Activated CD8-positive, alpha-beta memory T cell treated with anti-CD3 and anti-CD28 coated beads, Interleukin-2, amount 10 ng/mL, durations not matched to agents 7 days and 5 days (primary cell): ENCODE results near the gene FA2H. TPM values are rescaled to one million over a fixed set of nuclear protein-coding genes. Genes with fewer than 3 reads are reported as not detected.
A peak's percentile ranks its signal among the peaks of the same experiment; 100 is the strongest.
"Not testable (repeated sequence)": the region's sequence is repeated elsewhere in the genome, so short reads cannot be mapped to it uniquely, and the experiment has no call there.

Experiments used
- ATAC-seq: fragments of 150-1000 bp; cut with Tn5 transposase; one replicate; pipeline ENCODE4 v1.10.0; 2021; ENCODE audit warnings: moderate library complexity
- CTCF ChIA-PET: fragments of 350-600 bp; sonication (Branson Sonifier 250); formaldehyde crosslinking; loops from one replicate; lab custom pipeline; 2021; ENCODE audit warnings: antibody characterized with exemption; lab: Charles Lee
- DNase-seq: peaks from one replicate; pipeline ENCODE4 v3.0.0-alpha.2; 2020
- H3K27ac Mint-ChIP-seq: one replicate; pipeline ENCODE4 v1.8.0; 2021; ENCODE audit warnings: mild to moderate bottlenecking, mixed read lengths
- H3K27me3 Mint-ChIP-seq: one replicate; pipeline ENCODE4 v1.8.0; 2021; ENCODE audit warnings: mixed read lengths
- H3K36me3 Mint-ChIP-seq: one replicate; pipeline ENCODE4 v1.8.0; 2021; ENCODE audit warnings: mild to moderate bottlenecking, mixed read lengths
- H3K4me1 Mint-ChIP-seq: one replicate; pipeline ENCODE4 v1.8.0; 2021; ENCODE audit warnings: mixed read lengths
- H3K4me3 Mint-ChIP-seq: one replicate; pipeline ENCODE4 v1.8.0; 2021; ENCODE audit warnings: mild to moderate bottlenecking, moderate library complexity, mixed read lengths
- H3K9me3 Mint-ChIP-seq: one replicate; pipeline ENCODE4 v1.8.0; 2022; ENCODE audit warnings: low read depth, mixed read lengths
- total RNA-seq, 2 experiments: library from RNA; stranded (reverse); gene quantifications; one replicate each; pipeline ENCODE4 v1.2.3, GENCODE V29; 2021

FA2H gene
- total RNA-seq, 2 experiments from 2014 or later: 0.29 TPM; not detected in 1

- ATAC-seq, CTCF ChIA-PET, H3K4me1 Mint-ChIP-seq, H3K27ac Mint-ChIP-seq, H3K9me3 Mint-ChIP-seq, H3K4me3 Mint-ChIP-seq, H3K36me3 Mint-ChIP-seq: not testable (repeated sequence)
- peaks cover 25% of the 10 kb centered on the region for H3K27me3 Mint-ChIP-seq
- peak; percentile 23 for DNase-seq
Observed at GRCh38 chr16:74791749-74792148, 17.1 kb upstream of the FA2H start.

GRCh38 chr16:74788108-74788507, 13.5 kb upstream of the FA2H start:
- no peak for DNase-seq
- H3K36me3 Mint-ChIP-seq: no peaks in the 10 kb centered on the region
- H3K4me1 Mint-ChIP-seq: no peaks in the 10 kb centered on the region
- H3K27ac Mint-ChIP-seq: no peak overlapping the region
- no peak for ATAC-seq
- H3K9me3 Mint-ChIP-seq: no peaks in the 10 kb centered on the region
- CTCF ChIA-PET: no interaction called here
- H3K27me3 Mint-ChIP-seq: peaks cover 8% of the 10 kb centered on the region
- no peak overlapping the region for H3K4me3 Mint-ChIP-seq

GRCh38 chr16:74785031-74785430, 10.4 kb upstream of the FA2H start:
- DNase-seq: no peak
- Mint-ChIP-seq H3K9me3 (no peaks in the 10 kb centered on the region), H3K36me3 (no peaks in the 10 kb centered on the region), H3K4me1 (no peaks in the 10 kb centered on the region), H3K27me3 (peaks cover 17% of the 10 kb centered on the region), H3K4me3 (no peak overlapping the region), H3K27ac (no peak overlapping the region)
- ATAC-seq: no peak
- CTCF ChIA-PET: no interaction called here

GRCh38 chr16:74778646-74779045, 4.0 kb upstream of the FA2H start:
- no peak for ATAC-seq
- H3K27me3 Mint-ChIP-seq: peaks cover 34% of the 10 kb centered on the region
- no peaks in the 10 kb centered on the region for H3K9me3 Mint-ChIP-seq
- H3K4me1 Mint-ChIP-seq: peaks cover 9% of the 10 kb centered on the region
- CTCF ChIA-PET: no interaction called here
- H3K36me3 Mint-ChIP-seq: no peaks in the 10 kb centered on the region
- no peak overlapping the region for H3K4me3 Mint-ChIP-seq
- DNase-seq: no peak
- H3K27ac Mint-ChIP-seq: no peak overlapping the region

GRCh38 chr16:74776926-74777325, 2.3 kb upstream of the FA2H start:
- Mint-ChIP-seq H3K27ac (no peak overlapping the region), H3K27me3 (peaks cover 48% of the 10 kb centered on the region), H3K9me3 (no peaks in the 10 kb centered on the region), H3K36me3 (no peaks in the 10 kb centered on the region), H3K4me3 (no peak overlapping the region), H3K4me1 (peaks cover 10% of the 10 kb centered on the region)
- DNase-seq (no peak), ATAC-seq (no peak)
- CTCF ChIA-PET: no interaction called here

GRCh38 chr16:74775255-74775654, 635 bp upstream of the FA2H start:
- DNase-seq (peak; percentile 4), ATAC-seq (no peak)
- Mint-ChIP-seq H3K27me3 (peaks cover 44% of the 10 kb centered on the region), H3K9me3 (no peaks in the 10 kb centered on the region), H3K4me1 (peaks cover 10% of the 10 kb centered on the region), H3K4me3 (peak overlapping the region; percentile 20), H3K27ac (no peak overlapping the region), H3K36me3 (no peaks in the 10 kb centered on the region)
- CTCF ChIA-PET: interaction anchor here (1.0 kb wide), 1 partner anchor 37 kb away, joined by 4 read pairs; no protein-coding TSS in a partner anchor

- CTCF ChIA-PET: interaction anchor here (1.3 kb wide), 1 partner anchor 9 kb away, joined by 3 read pairs; no protein-coding TSS in a partner anchor
- no peak overlapping the region for H3K27ac Mint-ChIP-seq
- H3K27me3 Mint-ChIP-seq: peaks cover 40% of the 10 kb centered on the region
- DNase-seq: no peak
- peaks cover 10% of the 10 kb centered on the region for H3K4me1 Mint-ChIP-seq
- peak overlapping the region; percentile 0 for H3K4me3 Mint-ChIP-seq
- no peaks in the 10 kb centered on the region for H3K9me3 Mint-ChIP-seq
- H3K36me3 Mint-ChIP-seq: no peaks in the 10 kb centered on the region
- no peak for ATAC-seq
Observed at GRCh38 chr16:74773446-74774222, 986 bp downstream of the FA2H start.

GRCh38 chr16:74771656-74772315, 2.8 kb downstream of the FA2H start:
- H3K27me3 Mint-ChIP-seq: peaks cover 43% of the 10 kb centered on the region
- H3K4me3 Mint-ChIP-seq: no peak overlapping the region
- CTCF ChIA-PET: no interaction called here
- peaks cover 10% of the 10 kb centered on the region for H3K4me1 Mint-ChIP-seq
- no peaks in the 10 kb centered on the region for H3K36me3 Mint-ChIP-seq
- DNase-seq: no peak
- no peaks in the 10 kb centered on the region for H3K9me3 Mint-ChIP-seq
- no peak for ATAC-seq
- no peak overlapping the region for H3K27ac Mint-ChIP-seq

GRCh38 chr16:74770831-74771526, 3.6 kb downstream of the FA2H start:
- Mint-ChIP-seq H3K27ac (no peak overlapping the region), H3K27me3 (peaks cover 41% of the 10 kb centered on the region), H3K36me3 (no peaks in the 10 kb centered on the region), H3K4me3 (no peak overlapping the region), H3K4me1 (peaks cover 10% of the 10 kb centered on the region), H3K9me3 (no peaks in the 10 kb centered on the region)
- DNase-seq (no peak), ATAC-seq (no peak)
- CTCF ChIA-PET: no interaction called here

GRCh38 chr16:74769586-74770190, 4.9 kb downstream of the FA2H start:
- Mint-ChIP-seq H3K27me3 (peaks cover 33% of the 10 kb centered on the region), H3K9me3 (no peaks in the 10 kb centered on the region), H3K27ac (no peak overlapping the region), H3K36me3 (no peaks in the 10 kb centered on the region), H3K4me1 (peaks cover 6% of the 10 kb centered on the region), H3K4me3 (no peak overlapping the region)
- no peak for ATAC-seq
- no peak for DNase-seq
- CTCF ChIA-PET: no interaction called here

GRCh38 chr16:74768239-74768638, 6.4 kb downstream of the FA2H start:
- ATAC-seq: no peak
- no peak for DNase-seq
- H3K27ac Mint-ChIP-seq: no peak overlapping the region
- H3K4me3 Mint-ChIP-seq: no peak overlapping the region
- no peaks in the 10 kb centered on the region for H3K36me3 Mint-ChIP-seq
- no peaks in the 10 kb centered on the region for H3K9me3 Mint-ChIP-seq
- H3K4me1 Mint-ChIP-seq: no peaks in the 10 kb centered on the region
- CTCF ChIA-PET: no interaction called here
- H3K27me3 Mint-ChIP-seq: peaks cover 34% of the 10 kb centered on the region

- Mint-ChIP-seq H3K4me3 (no peak overlapping the region), H3K27me3 (peaks cover 31% of the 10 kb centered on the region), H3K4me1 (no peaks in the 10 kb centered on the region), H3K36me3 (no peaks in the 10 kb centered on the region), H3K9me3 (no peaks in the 10 kb centered on the region), H3K27ac (no peak overlapping the region)
- no peak for DNase-seq
- CTCF ChIA-PET: no interaction called here
- no peak for ATAC-seq
Observed at GRCh38 chr16:74767749-74768148, 6.9 kb downstream of the FA2H start.

- Mint-ChIP-seq H3K4me3 (no peak overlapping the region), H3K9me3 (no peaks in the 10 kb centered on the region), H3K36me3 (no peaks in the 10 kb centered on the region), H3K27ac (no peak overlapping the region), H3K27me3 (peaks cover 24% of the 10 kb centered on the region), H3K4me1 (no peaks in the 10 kb centered on the region)
- CTCF ChIA-PET: no interaction called here
- ATAC-seq (no peak), DNase-seq (no peak)
Observed at GRCh38 chr16:74766729-74767128, 7.9 kb downstream of the FA2H start.
